Measurements from ENCODE around the gene FOXN4.

FOXN4 gene

GRCh38 chr12:109279525-109279924 is 29.6 kb downstream of the FOXN4 start:
- H3K4me1 ChIP-seq (ENCODE audit: control insufficient read depth, insufficient read depth, low read length, unreplicated experiment): peaks cover 8% of the 10 kb centered on the region
- peaks cover 18% of the 10 kb centered on the region; the same call in 1 of the 2 replicates for H3K27me3 ChIP-seq (ENCODE audit: insufficient read depth, low read length)
- no peak overlapping the region for H2AFZ ChIP-seq (ENCODE audit: low read length, unreplicated experiment)
- H3K79me2 ChIP-seq (ENCODE audit: control insufficient read depth, insufficient read depth, low read length, unreplicated experiment): no peaks in the 10 kb centered on the region
- no peak overlapping the region for H3K4me3 ChIP-seq (ENCODE audit: low read depth, low read length)
- no peak overlapping the region for H3K27ac ChIP-seq (ENCODE audit: low read depth, low read length)
- H3K36me3 ChIP-seq (ENCODE audit: insufficient read depth, low read length): no peaks in the 10 kb centered on the region

GRCh38 chr12:109278912-109279311 is 30.2 kb downstream of the FOXN4 start:
- no peaks in the 10 kb centered on the region for H3K79me2 ChIP-seq (ENCODE audit: control insufficient read depth, insufficient read depth, low read length, unreplicated experiment)
- H3K4me3 ChIP-seq (ENCODE audit: low read depth, low read length): no peak overlapping the region
- H2AFZ ChIP-seq (ENCODE audit: low read length, unreplicated experiment): no peak overlapping the region
- H3K27me3 ChIP-seq (ENCODE audit: insufficient read depth, low read length): peaks cover 23% of the 10 kb centered on the region; the same call in 1 of the 2 replicates
- no peak overlapping the region for H3K27ac ChIP-seq (ENCODE audit: low read depth, low read length)
- H3K36me3 ChIP-seq (ENCODE audit: insufficient read depth, low read length): no peaks in the 10 kb centered on the region
- H3K4me1 ChIP-seq (ENCODE audit: control insufficient read depth, insufficient read depth, low read length, unreplicated experiment): peaks cover 8% of the 10 kb centered on the region

- H3K27me3 ChIP-seq (ENCODE audit: insufficient read depth, low read length): peaks cover 27% of the 10 kb centered on the region
- no peaks in the 10 kb centered on the region for H3K79me2 ChIP-seq (ENCODE audit: control insufficient read depth, insufficient read depth, low read length, unreplicated experiment)
- peaks cover 8% of the 10 kb centered on the region for H3K4me1 ChIP-seq (ENCODE audit: control insufficient read depth, insufficient read depth, low read length, unreplicated experiment)
Measured at GRCh38 chr12:109277899-109278762, 31.0 kb downstream of the FOXN4 start.

GRCh38 chr12:109277255-109277898 is 31.7 kb downstream of the FOXN4 start:
- Histone ChIP-seq H3K36me3 (ENCODE audit: insufficient read depth, low read length) (no peaks in the 10 kb centered on the region), H3K4me3 (ENCODE audit: low read depth, low read length) (no peak overlapping the region), H3K27me3 (ENCODE audit: insufficient read depth, low read length) (peaks cover 28% of the 10 kb centered on the region), H3K27ac (ENCODE audit: low read depth, low read length) (no peak overlapping the region), H3K4me1 (ENCODE audit: control insufficient read depth, insufficient read depth, low read length, unreplicated experiment) (peaks cover 8% of the 10 kb centered on the region), H3K79me2 (ENCODE audit: control insufficient read depth, insufficient read depth, low read length, unreplicated experiment) (no peaks in the 10 kb centered on the region), H2AFZ (ENCODE audit: low read length, unreplicated experiment) (no peak overlapping the region)

More at GRCh38 chr12:109277899-109278762, 31.0 kb downstream of the FOXN4 start:
- Histone ChIP-seq H2AFZ (ENCODE audit: low read length, unreplicated experiment) (no peak overlapping the region), H3K27ac (ENCODE audit: low read depth, low read length) (no peak overlapping the region), H3K4me3 (ENCODE audit: low read depth, low read length) (no peak overlapping the region), H3K36me3 (ENCODE audit: insufficient read depth, low read length) (no peaks in the 10 kb centered on the region)

GRCh38 chr12:109276160-109276559 is 32.9 kb downstream of the FOXN4 start:
- no peak overlapping the region for H2AFZ ChIP-seq (ENCODE audit: low read length, unreplicated experiment)
- H3K27me3 ChIP-seq (ENCODE audit: insufficient read depth, low read length): peaks cover 28% of the 10 kb centered on the region
- no peaks in the 10 kb centered on the region for H3K79me2 ChIP-seq (ENCODE audit: control insufficient read depth, insufficient read depth, low read length, unreplicated experiment)
- H3K36me3 ChIP-seq (ENCODE audit: insufficient read depth, low read length): no peaks in the 10 kb centered on the region
- peaks cover 8% of the 10 kb centered on the region for H3K4me1 ChIP-seq (ENCODE audit: control insufficient read depth, insufficient read depth, low read length, unreplicated experiment)
- H3K27ac ChIP-seq (ENCODE audit: low read depth, low read length): no peak overlapping the region
- H3K4me3 ChIP-seq (ENCODE audit: low read depth, low read length): no peak overlapping the region

GRCh38 chr12:109275173-109275572 is 33.9 kb downstream of the FOXN4 start:
- no peaks in the 10 kb centered on the region for H3K36me3 ChIP-seq (ENCODE audit: insufficient read depth, low read length)
- H3K27me3 ChIP-seq (ENCODE audit: insufficient read depth, low read length): peaks cover 22% of the 10 kb centered on the region
- no peak overlapping the region for H3K27ac ChIP-seq (ENCODE audit: low read depth, low read length)
- no peak overlapping the region for H2AFZ ChIP-seq (ENCODE audit: low read length, unreplicated experiment)
- H3K79me2 ChIP-seq (ENCODE audit: control insufficient read depth, insufficient read depth, low read length, unreplicated experiment): no peaks in the 10 kb centered on the region
- no peak overlapping the region for H3K4me3 ChIP-seq (ENCODE audit: low read depth, low read length)
- H3K4me1 ChIP-seq (ENCODE audit: control insufficient read depth, insufficient read depth, low read length, unreplicated experiment): peaks cover 8% of the 10 kb centered on the region

- H3K27me3 ChIP-seq (ENCODE audit: insufficient read depth, low read length): peaks cover 22% of the 10 kb centered on the region
- H3K4me1 ChIP-seq (ENCODE audit: control insufficient read depth, insufficient read depth, low read length, unreplicated experiment): peaks cover 8% of the 10 kb centered on the region
- no peaks in the 10 kb centered on the region for H3K36me3 ChIP-seq (ENCODE audit: insufficient read depth, low read length)
- H3K79me2 ChIP-seq (ENCODE audit: control insufficient read depth, insufficient read depth, low read length, unreplicated experiment): no peaks in the 10 kb centered on the region
- no peak overlapping the region for H3K4me3 ChIP-seq (ENCODE audit: low read depth, low read length)
- H3K27ac ChIP-seq (ENCODE audit: low read depth, low read length): no peak overlapping the region
- no peak overlapping the region for H2AFZ ChIP-seq (ENCODE audit: low read length, unreplicated experiment)
Measured at GRCh38 chr12:109274381-109274780, 34.7 kb downstream of the FOXN4 start.

GRCh38 chr12:109273354-109273753 is 35.7 kb downstream of the FOXN4 start:
- H3K4me3 ChIP-seq (ENCODE audit: low read depth, low read length): no peak overlapping the region
- peaks cover 22% of the 10 kb centered on the region for H3K27me3 ChIP-seq (ENCODE audit: insufficient read depth, low read length)
- H3K27ac ChIP-seq (ENCODE audit: low read depth, low read length): no peak overlapping the region
- no peaks in the 10 kb centered on the region for H3K36me3 ChIP-seq (ENCODE audit: insufficient read depth, low read length)
- no peak overlapping the region for H2AFZ ChIP-seq (ENCODE audit: low read length, unreplicated experiment)
- no peaks in the 10 kb centered on the region for H3K79me2 ChIP-seq (ENCODE audit: control insufficient read depth, insufficient read depth, low read length, unreplicated experiment)
- H3K4me1 ChIP-seq (ENCODE audit: control insufficient read depth, insufficient read depth, low read length, unreplicated experiment): peaks cover 8% of the 10 kb centered on the region

- Histone ChIP-seq H2AFZ (ENCODE audit: low read length, unreplicated experiment) (no peak overlapping the region), H3K4me1 (ENCODE audit: control insufficient read depth, insufficient read depth, low read length, unreplicated experiment) (no peaks in the 10 kb centered on the region), H3K27ac (ENCODE audit: low read depth, low read length) (no peak overlapping the region), H3K27me3 (ENCODE audit: insufficient read depth, low read length) (peaks cover 22% of the 10 kb centered on the region), H3K79me2 (ENCODE audit: control insufficient read depth, insufficient read depth, low read length, unreplicated experiment) (no peaks in the 10 kb centered on the region), H3K36me3 (ENCODE audit: insufficient read depth, low read length) (no peaks in the 10 kb centered on the region), H3K4me3 (ENCODE audit: low read depth, low read length) (no peak overlapping the region)
Measured at GRCh38 chr12:109271418-109271817, 37.7 kb downstream of the FOXN4 start.

- Histone ChIP-seq H3K27me3 (ENCODE audit: insufficient read depth, low read length) (peaks cover 18% of the 10 kb centered on the region), H3K36me3 (ENCODE audit: insufficient read depth, low read length) (no peaks in the 10 kb centered on the region), H3K4me1 (ENCODE audit: control insufficient read depth, insufficient read depth, low read length, unreplicated experiment) (no peaks in the 10 kb centered on the region), H3K79me2 (ENCODE audit: control insufficient read depth, insufficient read depth, low read length, unreplicated experiment) (no peaks in the 10 kb centered on the region), H3K27ac (ENCODE audit: low read depth, low read length) (no peak overlapping the region), H3K4me3 (ENCODE audit: low read depth, low read length) (no peak overlapping the region), H2AFZ (ENCODE audit: low read length, unreplicated experiment) (no peak overlapping the region)
Measured at GRCh38 chr12:109270494-109270893, 38.6 kb downstream of the FOXN4 start.

GRCh38 chr12:109269428-109269827 is 39.7 kb downstream of the FOXN4 start:
- Histone ChIP-seq H3K4me3 (ENCODE audit: low read depth, low read length) (no peak overlapping the region), H3K4me1 (ENCODE audit: control insufficient read depth, insufficient read depth, low read length, unreplicated experiment) (no peaks in the 10 kb centered on the region), H3K79me2 (ENCODE audit: control insufficient read depth, insufficient read depth, low read length, unreplicated experiment) (no peaks in the 10 kb centered on the region), H2AFZ (ENCODE audit: low read length, unreplicated experiment) (no peak overlapping the region), H3K27me3 (ENCODE audit: insufficient read depth, low read length) (peaks cover 10% of the 10 kb centered on the region), H3K36me3 (ENCODE audit: insufficient read depth, low read length) (no peaks in the 10 kb centered on the region), H3K27ac (ENCODE audit: low read depth, low read length) (no peak overlapping the region)
